Effector memory CD4-positive, alpha-beta T cell (primary cell): ENCODE measurements around the gene LMBR1.

Experiments used
- DNase-seq, 3 donors: peaks; one replicate each; pipeline ENCODE4 v3.0.0-alpha.2; 2020
- H3K27ac ChIP-seq: 2 replicates; pipeline ENCODE4 v1.7.0; 2013; ENCODE audit warnings: mild to moderate bottlenecking, low read length, moderate library complexity; ENCODE audit not compliant: insufficient read depth, poor library complexity, severe bottlenecking
- H3K27me3 ChIP-seq: replicated peaks from 2 replicates; pipeline ENCODE4 v1.7.0; 2013; ENCODE audit warnings: mild to moderate bottlenecking, low read length; ENCODE audit not compliant: insufficient read depth, control insufficient read depth, poor library complexity, severe bottlenecking
- H3K36me3 ChIP-seq: 2 replicates; pipeline ENCODE4 v1.7.0; 2013; ENCODE audit warnings: mild to moderate bottlenecking, low read length, moderate library complexity; ENCODE audit not compliant: control insufficient read depth, insufficient read depth
- H3K4me1 ChIP-seq: 2 replicates; pipeline ENCODE4 v1.7.0; 2013; ENCODE audit warnings: low read length, mild to moderate bottlenecking; ENCODE audit not compliant: control insufficient read depth, insufficient read depth, poor library complexity, severe bottlenecking
- H3K4me3 ChIP-seq: 2 replicates; pipeline ENCODE4 v1.7.0; 2013; ENCODE audit warnings: low read length, low read depth, mild to moderate bottlenecking; ENCODE audit not compliant: insufficient read depth, poor library complexity, severe bottlenecking
- H3K9me3 ChIP-seq: 2 replicates; pipeline ENCODE4 v1.7.0; 2013; ENCODE audit warnings: mild to moderate bottlenecking, low read length, moderate library complexity; ENCODE audit not compliant: control insufficient read depth

Gene LMBR1

DNA sequence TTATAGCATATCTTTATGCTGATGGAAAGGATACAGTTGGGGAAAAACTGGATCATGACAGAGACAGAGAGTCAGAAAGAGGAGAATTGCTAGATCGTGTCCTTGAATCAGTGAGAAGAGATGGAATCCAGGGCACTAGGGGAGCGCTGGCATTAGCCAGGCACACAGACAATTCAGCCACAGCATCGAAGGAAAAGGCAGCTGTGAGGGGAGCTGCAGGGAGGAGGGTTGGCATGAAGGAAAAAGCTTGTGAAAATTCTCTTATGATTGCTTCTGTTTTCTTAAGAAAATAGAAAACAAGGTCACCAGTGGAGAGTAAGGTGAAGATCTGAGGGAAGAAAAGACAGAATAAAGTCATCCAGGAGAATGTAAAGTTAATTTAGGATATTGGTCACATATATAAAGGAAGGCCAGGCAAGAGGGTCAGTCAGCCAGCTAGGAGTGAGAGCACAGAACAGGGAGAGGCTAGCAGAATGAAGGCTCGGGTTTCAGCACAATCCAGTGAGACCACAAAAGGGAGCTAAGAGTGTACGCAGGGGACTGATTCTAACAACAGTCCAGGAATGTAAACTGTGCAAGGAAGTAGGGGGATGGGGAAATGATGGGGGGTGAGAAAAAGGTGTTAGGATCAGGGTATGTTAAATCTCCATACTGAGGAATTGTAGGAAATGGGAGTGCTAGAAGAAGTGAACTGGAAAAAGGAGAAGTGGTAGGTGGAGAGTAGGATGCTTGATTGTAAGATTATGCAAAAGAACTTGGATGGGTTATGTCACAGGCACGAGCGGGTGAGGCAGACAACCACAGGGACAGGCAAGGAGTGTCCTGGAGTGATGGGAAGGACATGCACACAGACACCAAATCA is 140.4 kb downstream of the LMBR1 start:
- Histone ChIP-seq H3K27ac (no peak overlapping the region), H3K9me3 (no peaks in the 10 kb centered on the region), H3K4me1 (no peaks in the 10 kb centered on the region), H3K4me3 (no peak overlapping the region), H3K27me3 (no peaks in the 10 kb centered on the region), H3K36me3 (peaks cover 3% of the 10 kb centered on the region)
- DNase-seq = no peak

GRCh38 chr7:156751319-156751718 is 141.7 kb downstream of the LMBR1 start:
- Histone ChIP-seq H3K4me1 (no peaks in the 10 kb centered on the region), H3K27me3 (no peaks in the 10 kb centered on the region), H3K36me3 (peaks cover 3% of the 10 kb centered on the region), H3K9me3 (no peaks in the 10 kb centered on the region), H3K27ac (no peak overlapping the region), H3K4me3 (no peak overlapping the region)
- no peak for DNase-seq

DNA sequence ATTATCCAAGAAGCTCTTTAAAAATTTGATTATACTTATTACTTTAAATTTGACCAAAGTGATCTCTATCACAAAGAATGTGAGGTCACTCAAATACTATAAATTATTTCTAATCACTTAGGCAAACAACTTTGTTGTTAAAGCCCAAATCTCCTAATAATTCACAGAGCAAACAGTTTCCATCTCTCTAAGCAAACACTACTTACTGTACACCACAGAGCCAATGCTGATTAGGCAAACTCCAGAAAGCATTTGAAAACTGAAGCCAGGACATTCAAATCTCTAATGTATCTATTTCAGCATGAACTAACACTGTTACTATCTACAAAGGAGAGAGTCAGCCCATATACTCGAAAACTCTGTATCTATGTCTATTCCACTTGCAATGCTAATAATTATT is 145.3 kb downstream of the LMBR1 start:
- Histone ChIP-seq H3K27me3 (no peaks in the 10 kb centered on the region), H3K36me3 (no peaks in the 10 kb centered on the region), H3K4me1 (no peaks in the 10 kb centered on the region), H3K9me3 (no peaks in the 10 kb centered on the region), H3K4me3 (no peak overlapping the region), H3K27ac (no peak overlapping the region)
- no peak for DNase-seq

- no peaks in the 10 kb centered on the region for H3K36me3 ChIP-seq
- no peak for DNase-seq
- H3K4me3 ChIP-seq = no peak overlapping the region
Observed at GRCh38 chr7:156746891-156747290, 146.1 kb downstream of the LMBR1 start.

DNA sequence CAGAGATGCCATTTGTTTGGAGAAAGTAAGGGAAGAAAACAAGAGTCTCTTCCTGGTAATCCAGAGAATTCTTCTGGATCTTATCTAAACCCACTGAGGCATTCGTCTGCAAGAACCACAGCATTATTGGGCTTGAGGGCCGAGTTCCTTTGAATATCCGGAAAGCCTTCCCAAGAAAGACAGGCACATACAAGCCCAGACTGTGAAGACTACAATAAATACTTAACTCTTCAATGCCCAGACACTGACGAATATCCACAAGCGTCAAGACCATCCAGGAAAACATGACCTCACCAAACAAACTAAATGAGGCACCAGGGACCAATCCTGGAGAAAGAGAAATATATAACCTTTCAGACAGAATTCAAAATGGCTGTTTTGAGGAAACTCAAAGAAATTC is 153.4 kb downstream of the LMBR1 start:
- no peak for DNase-seq
- Histone ChIP-seq H3K36me3 (peaks cover 4% of the 10 kb centered on the region), H3K27ac (no peak overlapping the region), H3K9me3 (no peaks in the 10 kb centered on the region), H3K4me3 (no peak overlapping the region), H3K4me1 (no peaks in the 10 kb centered on the region), H3K27me3 (no peaks in the 10 kb centered on the region)

More at GRCh38 chr7:156746891-156747290, 146.1 kb downstream of the LMBR1 start:
- Histone ChIP-seq H3K27ac (no peak overlapping the region), H3K4me1 (no peaks in the 10 kb centered on the region), H3K9me3 (no peaks in the 10 kb centered on the region), H3K27me3 (no peaks in the 10 kb centered on the region)

DNA sequence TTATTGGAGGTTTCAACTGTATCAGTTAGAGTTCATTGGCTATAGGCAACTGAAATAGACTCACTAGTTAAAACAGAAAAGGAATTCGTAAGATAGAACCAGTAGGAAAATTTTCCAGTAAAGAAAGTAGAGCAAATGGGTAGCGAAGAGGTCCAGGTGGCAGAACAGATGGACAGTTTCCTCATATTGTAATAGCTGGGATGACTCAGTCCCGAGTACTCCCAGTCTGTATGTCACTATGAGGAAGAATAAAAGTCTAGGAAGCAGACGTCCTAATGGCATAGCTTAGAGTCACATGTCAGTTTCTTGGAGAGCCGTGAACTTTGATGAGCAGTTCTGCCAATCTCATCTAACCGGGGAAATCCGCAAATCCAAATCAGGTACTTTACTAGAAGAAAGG is 157.1 kb downstream of the LMBR1 start:
- Histone ChIP-seq H3K27me3 (no peaks in the 10 kb centered on the region), H3K27ac (no peak overlapping the region), H3K4me1 (no peaks in the 10 kb centered on the region), H3K9me3 (no peaks in the 10 kb centered on the region), H3K36me3 (peaks cover 9% of the 10 kb centered on the region), H3K4me3 (no peak overlapping the region)
- no peak for DNase-seq

GRCh38 chr7:156733638-156734037 is 159.3 kb downstream of the LMBR1 start:
- H3K27ac ChIP-seq = no peak overlapping the region
- no peak for DNase-seq
- no peaks in the 10 kb centered on the region for H3K4me1 ChIP-seq
- H3K4me3 ChIP-seq = no peak overlapping the region
- H3K36me3 ChIP-seq = peaks cover 9% of the 10 kb centered on the region
- no peaks in the 10 kb centered on the region for H3K27me3 ChIP-seq
- H3K9me3 ChIP-seq = no peaks in the 10 kb centered on the region

DNA sequence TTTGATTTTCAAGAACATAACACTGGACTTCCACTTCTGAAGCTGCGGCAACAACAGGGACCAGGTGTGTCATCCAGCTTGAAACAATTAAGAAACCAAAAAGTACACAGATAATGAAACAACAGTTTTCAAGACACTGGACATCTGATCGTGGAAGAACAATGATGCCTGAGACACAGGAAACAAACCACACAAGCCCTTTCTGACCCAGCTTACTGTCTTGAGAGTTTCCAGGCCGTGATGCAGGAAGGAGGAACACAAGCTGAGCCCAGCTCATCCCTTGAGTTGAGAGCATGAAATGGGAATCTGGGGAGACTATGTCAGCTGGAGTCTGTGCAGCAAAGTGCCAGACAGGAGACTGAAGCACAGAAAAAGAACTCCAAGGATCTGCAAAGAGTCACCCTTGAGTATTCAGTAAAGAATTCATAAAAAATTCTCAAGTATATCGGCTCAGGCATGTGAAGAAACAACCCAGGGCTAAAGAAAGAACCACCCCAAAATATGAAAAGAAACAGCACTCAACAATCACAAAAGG is 160.8 kb downstream of the LMBR1 start:
- DNase-seq = no peak
- no peaks in the 10 kb centered on the region for H3K27me3 ChIP-seq
- H3K9me3 ChIP-seq = no peaks in the 10 kb centered on the region
- no peaks in the 10 kb centered on the region for H3K4me1 ChIP-seq
- H3K27ac ChIP-seq = no peak overlapping the region
- no peak overlapping the region for H3K4me3 ChIP-seq
- H3K36me3 ChIP-seq = peaks cover 9% of the 10 kb centered on the region

DNA sequence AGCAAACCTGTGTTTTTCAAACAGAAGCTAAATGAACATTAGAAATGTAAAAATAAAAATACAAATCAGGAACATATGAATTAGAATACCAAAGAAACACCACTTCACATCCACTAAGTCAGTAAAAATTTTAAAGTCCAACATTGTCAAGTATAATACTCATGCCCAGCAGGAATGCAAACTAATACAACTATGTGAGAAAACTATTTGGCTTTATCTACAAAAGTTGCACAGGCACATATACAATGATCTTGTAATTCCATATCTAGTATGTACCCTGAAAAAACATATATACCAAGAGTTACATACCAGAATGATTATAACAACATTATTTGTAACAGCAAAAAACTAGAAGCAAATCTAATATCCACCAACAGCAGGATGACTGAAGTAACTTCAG is 161.3 kb downstream of the LMBR1 start:
- no peak overlapping the region for H3K27ac ChIP-seq
- DNase-seq = no peak

GRCh38 chr7:156725936-156726335 is 167.0 kb downstream of the LMBR1 start:
- Histone ChIP-seq H3K27me3 (no peaks in the 10 kb centered on the region), H3K27ac (no peak overlapping the region), H3K9me3 (no peaks in the 10 kb centered on the region), H3K36me3 (no peaks in the 10 kb centered on the region), H3K4me1 (no peaks in the 10 kb centered on the region), H3K4me3 (no peak overlapping the region)
- no peak for DNase-seq

More for the DNA sequence above, 161.3 kb downstream of the LMBR1 start:
- Histone ChIP-seq H3K27me3 (no peaks in the 10 kb centered on the region), H3K4me1 (no peaks in the 10 kb centered on the region), H3K4me3 (no peak overlapping the region), H3K36me3 (peaks cover 9% of the 10 kb centered on the region), H3K9me3 (no peaks in the 10 kb centered on the region)
